HCT116 (cell line): ENCODE results near the gene CCDC86. TPM values are rescaled to one million over a fixed set of nuclear protein-coding genes. Genes with fewer than 3 reads are reported as not detected.

ENCODE experiments used
- ATAC-seq: fragments of 200-7000 bp; cut with Tn5 transposase; 2 replicates; pipeline ENCODE4 v1.9.1; 2020; ENCODE audit warnings: mild to moderate bottlenecking, moderate library complexity
- BruUV-seq: library from RNA; stranded (reverse); fragments of 400-500 nt; replicated peaks from 2 replicates; lab custom pipeline; 2021; lab: Mats Ljungman, UMichigan
- CTCF ChIA-PET: fragments of 300-600 bp; sonication (Branson Sonifier 250); formaldehyde crosslinking; loops from one replicate; lab custom pipeline; 2021; ENCODE audit warnings: antibody characterized with exemption; lab: Charles Lee
- POLR2A ChIA-PET: fragments of 300-600, 350-600 bp; sonication (Branson Sonifier 250); formaldehyde crosslinking; loops from one replicate; lab custom pipeline; 2021; ENCODE audit warnings: antibody characterized with exemption; lab: Charles Lee
- RAD21 ChIA-PET, 2 experiments: fragments of 300-600 bp; sonication (Branson Sonifier 250); formaldehyde crosslinking; loops; one replicate each; lab custom pipeline; 2023; ENCODE audit warnings: low total read pairs in 2 of 2; ENCODE audit not compliant: uncharacterized antibody in 2 of 2, unreplicated experiment in 2 of 2, low non-redundant PET in 1 of 2; lab: Charles Lee
- DNase-seq: peaks from one replicate; pipeline ENCODE4 v3.0.0-alpha.2; 2010; ENCODE audit warnings: low read depth, low spot score
- H2AFZ ChIP-seq: fragments of 200-600 bp; shearing (Covaris generic), sonication (generic); 2 replicates; pipeline ENCODE4 v1.6.1; 2017; ENCODE audit warnings: low read depth, mixed run types, mixed read lengths, antibody characterized with exemption, low read length; ENCODE audit not compliant: poor library complexity, severe bottlenecking
- H3K27ac ChIP-seq: 2 replicates; pipeline ENCODE4 v1.5.1; 2012; ENCODE audit warnings: low read depth, low read length
- H3K27me3 ChIP-seq: fragments of 200-600 bp; sonication (generic); 2 replicates; pipeline ENCODE4 v1.6.1; 2016; ENCODE audit warnings: mixed run types, low read length, mixed read lengths; ENCODE audit not compliant: insufficient read depth
- H3K36me3 ChIP-seq, 2 experiments: fragments of 200-500 bp in 1 of 2; fragments of 200-600 bp in 1 of 2; sonication (Bioruptor generic) in 1 of 2; sonication (generic) in 1 of 2; 2 replicates each; pipeline versions ENCODE4 v1.5.1 to v1.6.1; 2014 to 2016; ENCODE audit warnings: low read length in 2 of 2, inconsistent platforms in 1 of 2, mixed read lengths in 1 of 2, mixed run types in 1 of 2; ENCODE audit not compliant: insufficient read depth in 2 of 2, control insufficient read depth in 1 of 2
- H3K4me1 ChIP-seq, 2 experiments: fragments of 200-600 bp in 1 of 2; sonication (generic) in 1 of 2; 2 replicates each; pipeline versions ENCODE4 v1.5.1 to v1.6.1; 2012 to 2017; ENCODE audit warnings: low read length in 2 of 2, inconsistent platforms in 1 of 2, mild to moderate bottlenecking in 1 of 2, mixed read lengths in 1 of 2, mixed run types in 1 of 2, moderate library complexity in 1 of 2; ENCODE audit not compliant: insufficient read depth in 2 of 2, control insufficient read depth in 1 of 2
- H3K4me2 ChIP-seq: fragments of 200-600 bp; sonication (generic); 2 replicates; pipeline ENCODE4 v1.6.1; 2017; ENCODE audit warnings: mixed run types, low read length, mixed read lengths
- H3K4me3 ChIP-seq, 2 experiments: fragments of 200-600 bp in 1 of 2; sonication (generic) in 1 of 2; replicated peaks in 1 of 2; 2 replicates each; pipeline ENCODE4 v1.5.1; 2011 to 2016; ENCODE audit warnings: low read length in 2 of 2, control low read depth in 1 of 2, low read depth in 1 of 2, mild to moderate bottlenecking in 1 of 2, mixed read lengths in 1 of 2, mixed run types in 1 of 2
- H3K79me2 ChIP-seq: fragments of 200-600 bp; sonication (generic); 2 replicates; pipeline ENCODE4 v1.6.1; 2017; ENCODE audit warnings: mild to moderate bottlenecking, mixed run types, low read length, moderate library complexity, mixed read lengths; ENCODE audit not compliant: insufficient read depth
- H3K9ac ChIP-seq: fragments of 200-600 bp; sonication (generic); 2 replicates; pipeline ENCODE4 v1.6.1; 2016; ENCODE audit warnings: low read length, mixed read lengths
- H3K9me2 ChIP-seq: fragments of 200-600 bp; sonication (generic), shearing (Covaris generic); 2 replicates; pipeline ENCODE4 v1.6.1; 2017; ENCODE audit warnings: mixed run types, mild to moderate bottlenecking, moderate library complexity; ENCODE audit not compliant: insufficient read depth
- H3K9me3 ChIP-seq, 2 experiments: fragments of 200-500 bp in 1 of 2; fragments of 200-600 bp in 1 of 2; sonication (Bioruptor generic) in 1 of 2; sonication (generic) in 1 of 2; 2 replicates each; pipeline ENCODE4 v1.6.1; 2014 to 2017; ENCODE audit warnings: low read length in 2 of 2, mixed read lengths in 2 of 2, inconsistent platforms in 1 of 2, low read depth in 1 of 2, mild to moderate bottlenecking in 1 of 2, mixed run types in 1 of 2, moderate library complexity in 1 of 2; ENCODE audit not compliant: control insufficient read depth in 1 of 2, insufficient read depth in 1 of 2
- H4K20me1 ChIP-seq: fragments of 200-600 bp; sonication (generic), shearing (Covaris generic); 2 replicates; pipeline ENCODE4 v1.6.1; 2017; ENCODE audit warnings: mixed run types, mild to moderate bottlenecking, moderate library complexity; ENCODE audit not compliant: insufficient read depth
- CBX3 ChIP-seq: IDR thresholded peaks from 2 replicates; pipeline ENCODE4 v1.6.1; 2012; ENCODE audit warnings: low read depth
- CEBPB ChIP-seq: IDR thresholded peaks from 2 replicates; pipeline ENCODE4 v1.6.1; 2012; ENCODE audit warnings: low read depth
- CTCF ChIP-seq, 3 experiments: fragments of 200-600 bp in 1 of 3; sonication (generic) in 1 of 3; IDR thresholded peaks in 2 of 3; conservative IDR thresholded peaks in 1 of 3; 2 replicates each; pipeline ENCODE4 v1.5.1; 2012 to 2017; ENCODE audit warnings: low read depth in 2 of 3, low read length in 2 of 3, antibody characterized with exemption in 1 of 3, borderline replicate concordance in 1 of 3, control low read depth in 1 of 3, mild to moderate bottlenecking in 1 of 3, mixed read lengths in 1 of 3, mixed run types in 1 of 3, moderate library complexity in 1 of 3; ENCODE audit not compliant: insufficient read depth in 1 of 3
- EGR1 ChIP-seq: IDR thresholded peaks from 2 replicates; pipeline ENCODE4 v1.6.1; 2012; ENCODE audit warnings: low read depth
- ELF1 ChIP-seq: IDR thresholded peaks from 2 replicates; pipeline ENCODE4 v1.6.1; 2012; ENCODE audit warnings: low read depth, borderline replicate concordance
- EZH2phosphoT487 ChIP-seq: fragments of 200-600 bp; IDR thresholded peaks from 2 replicates; pipeline ENCODE4 v1.6.1; 2018; ENCODE audit warnings: antibody characterized with exemption, borderline replicate concordance
- JUND ChIP-seq: IDR thresholded peaks from 2 replicates; pipeline ENCODE4 v1.6.1; 2012
- POLR2A ChIP-seq: IDR thresholded peaks from 2 replicates; pipeline ENCODE4 v1.7.0; 2011; ENCODE audit warnings: borderline replicate concordance; ENCODE audit not compliant: insufficient read depth, insufficient read length; ENCODE audit errors: extremely low read depth
- POLR2AphosphoS5 ChIP-seq: IDR thresholded peaks from 2 replicates; pipeline ENCODE4 v1.6.1; 2011; ENCODE audit warnings: mild to moderate bottlenecking, low read depth, low read length, moderate library complexity
- SIN3A ChIP-seq: IDR thresholded peaks from 2 replicates; pipeline ENCODE4 v1.6.1; 2012; ENCODE audit warnings: low read depth
- SP1 ChIP-seq: IDR thresholded peaks from 2 replicates; pipeline ENCODE4 v1.6.1; 2012; ENCODE audit warnings: low read depth
- TCF7L2 ChIP-seq: IDR thresholded peaks from 2 replicates; pipeline ENCODE4 v1.7.0; 2011; ENCODE audit warnings: borderline replicate concordance, inconsistent platforms; ENCODE audit not compliant: insufficient read depth, insufficient read length; ENCODE audit errors: extremely low read depth
- YY1 ChIP-seq: IDR thresholded peaks from 2 replicates; pipeline ENCODE4 v1.6.1; 2011; ENCODE audit warnings: low read length, low read depth, moderate library complexity, mild to moderate bottlenecking; ENCODE audit not compliant: insufficient replicate concordance; ENCODE audit errors: extremely low read depth
- intact Hi-C: fragments of 100-400 bp; cut with micrococcal nuclease; formaldehyde crosslinking; loops from 2 replicates; pipeline ENCODE4 v1.10.0; 2022
- total RNA-seq: library from RNA; stranded (reverse); gene quantifications from one replicate; pipeline ENCODE4 v1.2.1, GENCODE V29; 2021; ENCODE audit not compliant: unreplicated experiment
- TF ChIP-seq, protein P1 (sequence below): IDR thresholded peaks from 2 replicates; pipeline ENCODE4 v1.6.1; 2012

The CCDC86 gene
- total RNA-seq, 1 experiment from 2014 or later, result 69.6 TPM

GRCh38 chr11:60889869-60890311 is 48.0 kb downstream of the CCDC86 start:
- H3K4me1 ChIP-seq, result no peaks in the 10 kb centered on the region
- no peak for ATAC-seq
- BruUV-seq, result no TSS peak
- no peaks in the 10 kb centered on the region for H3K9me2 ChIP-seq
- H3K9ac ChIP-seq, result no peak overlapping the region
- ChIA-PET POLR2A (no interaction called here), RAD21 (no interaction called here), CTCF (interaction anchor here (0.8 to 1.9 kb wide), 2 partner anchors 9 to 58 kb away, joined by 3 to 10 read pairs; no protein-coding TSS in a partner anchor)
- TF ChIP-seq CEBPB (no peak), EGR1 (no peak), CTCF (IDR thresholded peaks at IDR 0.05 in 2 of 3, conservative IDR thresholded peaks at IDR 0.05 in 1 of 3; ENCODE audit: borderline replicate concordance in 1 of 3, insufficient read depth in 1 of 3, low read depth in 2 of 3, low read length in 2 of 3) (no peak), SIN3A (no peak), TCF7L2 (no peak), SP1 (no peak), CBX3 (no peak), EZH2phosphoT487 (no peak), ELF1 (no peak), JUND (no peak), POLR2AphosphoS5 (no peak), YY1 (no peak), POLR2A (no peak)
- TF ChIP-seq, protein P1, sequence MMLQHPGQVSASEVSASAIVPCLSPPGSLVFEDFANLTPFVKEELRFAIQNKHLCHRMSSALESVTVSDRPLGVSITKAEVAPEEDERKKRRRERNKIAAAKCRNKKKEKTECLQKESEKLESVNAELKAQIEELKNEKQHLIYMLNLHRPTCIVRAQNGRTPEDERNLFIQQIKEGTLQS, result no peak
- H3K9me3 ChIP-seq, result no peaks in the 10 kb centered on the region
- H4K20me1 ChIP-seq, result no peaks in the 10 kb centered on the region
- no peaks in the 10 kb centered on the region for H3K79me2 ChIP-seq
- H2AFZ ChIP-seq, result no peak overlapping the region
- H3K27me3 ChIP-seq, result no peaks in the 10 kb centered on the region
- no peak for DNase-seq
- H3K27ac ChIP-seq, result no peak overlapping the region
- H3K4me3 ChIP-seq, result no peak overlapping the region
- H3K36me3 ChIP-seq, result peaks cover 11 to 12% of the 10 kb centered on the region in 2 experiments; a peak in 3 of 4 replicates
- intact Hi-C loops, result loop anchor here (5.0 kb wide), 1 partner anchor 188 kb away; no protein-coding TSS in a partner anchor
- H3K4me2 ChIP-seq, result no peak overlapping the region
